Endothelial cell of umbilical vein (primary cell): ENCODE measurements around the gene RRAS. TPM values are rescaled to one million over a fixed set of nuclear protein-coding genes. Genes with fewer than 3 reads are reported as not detected.

Experiments used
- BruUV-seq: library from RNA; stranded (reverse); fragments of 400-500 nt; replicated peaks from 2 replicates; lab custom pipeline; 2021; lab: Mats Ljungman, UMichigan
- CTCF ChIA-PET: fragments of 300-600, 350-600 bp; sonication (Branson Sonifier 250); formaldehyde crosslinking; loops from one replicate; lab custom pipeline; 2021; ENCODE audit warnings: antibody characterized with exemption, inconsistent platforms; lab: Charles Lee
- POLR2A ChIA-PET: fragments of 300-600, 350-600 bp; sonication (Branson Sonifier 250); formaldehyde crosslinking; loops from one replicate; lab custom pipeline; 2021; ENCODE audit warnings: antibody characterized with exemption, inconsistent platforms; lab: Charles Lee
- DNase-seq: peaks from one replicate; pipeline ENCODE4 v3.0.0-alpha.2; 2011; ENCODE audit warnings: low read depth, low spot score
- FAIRE-seq: peaks from 2 replicates; lab custom pipeline; 2011; peaks lifted over from hg19 to GRCh38; lab: Jason Lieb, UNC
- H2AFZ ChIP-seq: 2 replicates; pipeline ENCODE4 v1.6.0; 2012; ENCODE audit warnings: low read depth, low read length, control low read depth, inconsistent platforms
- H3K27ac ChIP-seq: 2 replicates; pipeline ENCODE4 v1.5.1; 2011; ENCODE audit warnings: low read depth, mild to moderate bottlenecking, control low read depth, low read length, moderate library complexity; ENCODE audit not compliant: insufficient read depth
- H3K27me3 ChIP-seq, 2 experiments: 2 replicates each; pipeline versions ENCODE4 v1.6.0 to v1.6.1; 2011; ENCODE audit warnings: low read length in 2 of 2, mixed read lengths in 1 of 2; ENCODE audit not compliant: control insufficient read depth in 2 of 2, insufficient read depth in 2 of 2
- H3K36me3 ChIP-seq, 2 experiments: 2 replicates in 1 of 2; 3 replicates in 1 of 2; pipeline ENCODE4 v1.5.1; 2011; ENCODE audit warnings: low read length in 2 of 2, mild to moderate bottlenecking in 1 of 2, moderate library complexity in 1 of 2; ENCODE audit not compliant: control insufficient read depth in 2 of 2, insufficient read depth in 2 of 2; ENCODE audit errors: extremely low read depth in 1 of 2
- H3K4me1 ChIP-seq: 3 replicates; pipeline ENCODE4 v1.5.1; 2011; ENCODE audit warnings: mild to moderate bottlenecking, low read length; ENCODE audit not compliant: control insufficient read depth, insufficient read depth; ENCODE audit errors: extremely low read depth
- H3K4me2 ChIP-seq: 2 replicates; pipeline ENCODE4 v1.6.1; 2011; ENCODE audit warnings: low read length, control low read depth, mixed read lengths; ENCODE audit not compliant: insufficient read depth
- H3K4me3 ChIP-seq, 3 experiments: fragments of 200-600 bp in 1 of 3; sonication (generic), shearing (Covaris generic) in 1 of 3; replicated peaks in 1 of 3; 2 replicates each; pipeline ENCODE4 v1.5.1; 2011 to 2016; ENCODE audit warnings: control low read depth in 3 of 3, low read length in 3 of 3, mild to moderate bottlenecking in 2 of 3, inconsistent platforms in 1 of 3, low read depth in 1 of 3, moderate library complexity in 1 of 3; ENCODE audit not compliant: insufficient read depth in 1 of 3
- H3K79me2 ChIP-seq: 2 replicates; pipeline ENCODE4 v1.6.0; 2012; ENCODE audit warnings: low read length, inconsistent platforms; ENCODE audit not compliant: control insufficient read depth, insufficient read depth
- H3K9ac ChIP-seq: replicated peaks from 2 replicates; pipeline ENCODE3; 2011; ENCODE audit warnings: low read length, control low read depth; ENCODE audit not compliant: insufficient read depth; ENCODE audit errors: extremely low read depth
- H3K9me1 ChIP-seq: replicated peaks from 3 replicates; pipeline ENCODE4 v1.6.0; 2011; ENCODE audit warnings: mild to moderate bottlenecking, low read length; ENCODE audit not compliant: control insufficient read depth, insufficient read depth; ENCODE audit errors: extremely low read depth
- H3K9me3 ChIP-seq: replicated peaks from 2 replicates; pipeline ENCODE4 v1.5.1; 2012; ENCODE audit warnings: low read length, inconsistent platforms; ENCODE audit not compliant: control insufficient read depth, insufficient read depth
- H4K20me1 ChIP-seq: replicated peaks from 2 replicates; pipeline ENCODE3; 2011; ENCODE audit warnings: mild to moderate bottlenecking, low read length; ENCODE audit not compliant: control insufficient read depth, insufficient read depth; ENCODE audit errors: extremely low read depth
- CTCF ChIP-seq, 2 donors: IDR thresholded peaks; 1 replicate in 1 of 2; 2 replicates in 1 of 2; pipeline ENCODE4 v1.5.1; 2011; ENCODE audit warnings: low read length in 2 of 2, mild to moderate bottlenecking in 2 of 2, moderate library complexity in 2 of 2, control low read depth in 1 of 2, inconsistent platforms in 1 of 2, low read depth in 1 of 2; ENCODE audit not compliant: insufficient read depth in 1 of 2; ENCODE audit errors: extremely low read depth in 1 of 2
- EZH2 ChIP-seq: IDR thresholded peaks from 2 replicates; pipeline ENCODE4 v1.6.1; 2012; ENCODE audit warnings: borderline replicate concordance, low read depth, mild to moderate bottlenecking, moderate library complexity, low read length, inconsistent platforms; ENCODE audit not compliant: severe bottlenecking
- FOS ChIP-seq: IDR thresholded peaks from 2 replicates; pipeline ENCODE4 v1.6.1; 2011; ENCODE audit warnings: mild to moderate bottlenecking, low read length, moderate library complexity, borderline replicate concordance; ENCODE audit not compliant: insufficient read depth
- GATA2 ChIP-seq: IDR thresholded peaks from 2 replicates; pipeline ENCODE4 v1.7.0; 2011; ENCODE audit warnings: low read depth, mild to moderate bottlenecking, moderate library complexity, mixed read lengths, low read length; ENCODE audit not compliant: insufficient read length, insufficient read depth
- JUN ChIP-seq: IDR thresholded peaks from 2 replicates; pipeline ENCODE4 v1.6.1; 2011; ENCODE audit warnings: borderline replicate concordance, low read depth; ENCODE audit not compliant: insufficient read length, insufficient read depth
- MAX ChIP-seq: IDR thresholded peaks from 2 replicates; pipeline ENCODE4 v1.6.1; 2011; ENCODE audit not compliant: insufficient read depth, insufficient read length
- MYC ChIP-seq: IDR thresholded peaks from one replicate; pipeline ENCODE4 v1.6.1; 2011; ENCODE audit warnings: mild to moderate bottlenecking, low read depth, low read length
- POLR2A ChIP-seq: IDR thresholded peaks from 2 replicates; pipeline ENCODE4 v1.6.1; 2012; ENCODE audit warnings: low read depth, mild to moderate bottlenecking, control low read depth, low read length
- POLR2AphosphoS5 ChIP-seq: IDR thresholded peaks from 2 replicates; pipeline ENCODE4 v1.6.1; 2012; ENCODE audit warnings: low read depth, mild to moderate bottlenecking, control low read depth, low read length, moderate library complexity; ENCODE audit not compliant: insufficient read depth
- dilution Hi-C: fragments of 300-500 bp; cut with MboI; formaldehyde crosslinking; loops from one replicate; pipeline ENCODE4 v1.15.0; 2019; ENCODE audit warnings: low sequenced_read_pairs; ENCODE audit not compliant: extremely low pct_ligation_motif_present
- intact Hi-C: fragments of 100-400 bp; cut with micrococcal nuclease; formaldehyde crosslinking; loops from one replicate; pipeline ENCODE4 v1.10.0; 2022
- polyA plus RNA-seq, 4 experiments: library from polyadenylated mRNA; depleted of rRNA in 3 of 4; stranded (reverse) in 3 of 4; unstranded in 1 of 4; fragments of >200 nt; gene quantifications; 2 replicates each; pipeline versions ENCODE4 v1.2.1 to v1.2.3, GENCODE V29; 2011 to 2012; ENCODE audit warnings: missing spikeins in 1 of 4
- total RNA-seq: library from RNA; stranded (reverse); gene quantifications from 2 replicates; pipeline ENCODE4 v1.2.3, GENCODE V29; 2021

Gene RRAS
- total and polyA plus RNA-seq, 2 donors (not counting 3 experiments of a cell fraction or from before 2014, with no cell fraction given): 89.5 to 250 TPM

GRCh38 chr19:49646586-49646985, 6.6 kb upstream of the RRAS start:
- no TSS peak for BruUV-seq
- H3K36me3 ChIP-seq: peaks cover 2 to 34% of the 10 kb centered on the region in 2 experiments
- no peak for DNase-seq
- ChIA-PET CTCF (no interaction called here), POLR2A (no interaction called here)
- no peak for TF ChIP-seq GATA2
- TF ChIP-seq POLR2AphosphoS5: no peak
- TF ChIP-seq JUN: no peak
- TF ChIP-seq POLR2A: no peak
- no peak for TF ChIP-seq MYC
- no peak for TF ChIP-seq MAX
- TF ChIP-seq CTCF (IDR thresholded peaks at IDR 0.05; ENCODE audit: extremely low read depth in 1 of 2, insufficient read depth in 1 of 2, low read depth in 1 of 2, low read length in 2 of 2): no peak
- no peak for TF ChIP-seq EZH2
- TF ChIP-seq FOS: no peak
- H3K4me2 ChIP-seq: no peak overlapping the region
- no peaks in the 10 kb centered on the region for H3K27me3 ChIP-seq
- no peak overlapping the region for H2AFZ ChIP-seq
- no peak overlapping the region for H3K9ac ChIP-seq
- peaks cover 47% of the 10 kb centered on the region for H3K79me2 ChIP-seq
- no peaks in the 10 kb centered on the region for H3K9me3 ChIP-seq
- peaks cover 14% of the 10 kb centered on the region for H3K4me1 ChIP-seq
- no peak overlapping the region for H3K4me3 ChIP-seq
- no peak for FAIRE-seq
- H3K27ac ChIP-seq: no peak overlapping the region
- intact Hi-C loops: no loop called here
- dilution Hi-C loops: no loop called here
- no peaks in the 10 kb centered on the region for H4K20me1 ChIP-seq
- H3K9me1 ChIP-seq: no peaks in the 10 kb centered on the region
